HL-60 (cell line): ENCODE data around the gene PPCDC.

Source experiments
- DNase-seq, 2 experiments: peaks; one replicate each; pipeline ENCODE4 v3.0.0-alpha.2; 2010 to 2020; ENCODE audit warnings: low read depth in 1 of 2, low spot score in 1 of 2
- H3K27ac ChIP-seq: fragments of 250-450 bp; sonication (Bioruptor Pico); replicated peaks from 2 replicates; pipeline ENCODE4 v1.5.1; 2020; ENCODE audit warnings: mild to moderate bottlenecking, moderate library complexity
- H3K27me3 ChIP-seq: fragments of 250-450 bp; sonication (Bioruptor Pico); 2 replicates; pipeline ENCODE4 v1.5.1; 2021; ENCODE audit warnings: mild to moderate bottlenecking, moderate library complexity; ENCODE audit not compliant: insufficient read depth, poor library complexity, severe bottlenecking
- H3K4me3 ChIP-seq: replicated peaks from 2 replicates; pipeline ENCODE4 v1.5.1; 2011; ENCODE audit warnings: mild to moderate bottlenecking, control low read depth, low read length; ENCODE audit not compliant: insufficient read depth
- CTCF ChIP-seq: IDR thresholded peaks from one replicate; pipeline ENCODE4 v1.5.1; 2011; ENCODE audit warnings: low read length, control low read depth, inconsistent platforms; ENCODE audit not compliant: insufficient read depth
- GABPA ChIP-seq: IDR thresholded peaks from 2 replicates; pipeline ENCODE4 v1.6.1; 2012; ENCODE audit warnings: low read depth
- POLR2AphosphoS5 ChIP-seq: IDR thresholded peaks from 2 replicates; pipeline ENCODE4 v1.6.1; 2012; ENCODE audit warnings: low read depth
- SPI1 ChIP-seq: IDR thresholded peaks from 2 replicates; pipeline ENCODE4 v1.6.1; 2012; ENCODE audit warnings: low read depth, mild to moderate bottlenecking, borderline replicate concordance
- TF ChIP-seq, protein P1 (sequence below): IDR thresholded peaks from 2 replicates; pipeline ENCODE4 v1.6.1; 2012; ENCODE audit warnings: low read depth; ENCODE audit not compliant: insufficient replicate concordance

PPCDC gene

DNA sequence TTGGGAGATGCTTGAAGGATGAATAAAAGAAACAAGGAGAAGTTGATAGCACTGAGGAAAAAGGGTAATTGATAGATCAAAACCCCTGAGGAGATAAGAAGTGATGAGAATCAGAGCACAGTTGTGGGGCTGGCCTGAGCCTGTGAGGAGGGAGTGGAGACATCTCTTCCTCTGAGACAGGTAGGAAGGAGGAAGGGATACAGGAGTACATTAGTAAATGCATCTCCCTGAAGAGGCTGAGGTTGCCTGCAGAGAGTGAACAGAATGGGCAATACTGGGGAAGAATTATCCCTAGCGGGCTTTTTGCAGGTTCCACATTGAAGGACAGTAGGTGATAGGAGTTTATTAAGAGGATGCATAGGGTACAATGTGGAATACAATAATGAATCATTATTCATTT, 45.3 kb upstream of the PPCDC start:
- Histone ChIP-seq H3K27me3 (peaks cover 2% of the 10 kb centered on the region), H3K27ac (no peak overlapping the region), H3K4me3 (no peak overlapping the region)
- no peak for DNase-seq
- no peak for TF ChIP-seq SPI1
- TF ChIP-seq, protein P1, sequence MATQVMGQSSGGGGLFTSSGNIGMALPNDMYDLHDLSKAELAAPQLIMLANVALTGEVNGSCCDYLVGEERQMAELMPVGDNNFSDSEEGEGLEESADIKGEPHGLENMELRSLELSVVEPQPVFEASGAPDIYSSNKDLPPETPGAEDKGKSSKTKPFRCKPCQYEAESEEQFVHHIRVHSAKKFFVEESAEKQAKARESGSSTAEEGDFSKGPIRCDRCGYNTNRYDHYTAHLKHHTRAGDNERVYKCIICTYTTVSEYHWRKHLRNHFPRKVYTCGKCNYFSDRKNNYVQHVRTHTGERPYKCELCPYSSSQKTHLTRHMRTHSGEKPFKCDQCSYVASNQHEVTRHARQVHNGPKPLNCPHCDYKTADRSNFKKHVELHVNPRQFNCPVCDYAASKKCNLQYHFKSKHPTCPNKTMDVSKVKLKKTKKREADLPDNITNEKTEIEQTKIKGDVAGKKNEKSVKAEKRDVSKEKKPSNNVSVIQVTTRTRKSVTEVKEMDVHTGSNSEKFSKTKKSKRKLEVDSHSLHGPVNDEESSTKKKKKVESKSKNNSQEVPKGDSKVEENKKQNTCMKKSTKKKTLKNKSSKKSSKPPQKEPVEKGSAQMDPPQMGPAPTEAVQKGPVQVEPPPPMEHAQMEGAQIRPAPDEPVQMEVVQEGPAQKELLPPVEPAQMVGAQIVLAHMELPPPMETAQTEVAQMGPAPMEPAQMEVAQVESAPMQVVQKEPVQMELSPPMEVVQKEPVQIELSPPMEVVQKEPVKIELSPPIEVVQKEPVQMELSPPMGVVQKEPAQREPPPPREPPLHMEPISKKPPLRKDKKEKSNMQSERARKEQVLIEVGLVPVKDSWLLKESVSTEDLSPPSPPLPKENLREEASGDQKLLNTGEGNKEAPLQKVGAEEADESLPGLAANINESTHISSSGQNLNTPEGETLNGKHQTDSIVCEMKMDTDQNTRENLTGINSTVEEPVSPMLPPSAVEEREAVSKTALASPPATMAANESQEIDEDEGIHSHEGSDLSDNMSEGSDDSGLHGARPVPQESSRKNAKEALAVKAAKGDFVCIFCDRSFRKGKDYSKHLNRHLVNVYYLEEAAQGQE: no peak
- TF ChIP-seq POLR2AphosphoS5: no peak
- no peak for TF ChIP-seq CTCF
- TF ChIP-seq GABPA: no peak

DNA sequence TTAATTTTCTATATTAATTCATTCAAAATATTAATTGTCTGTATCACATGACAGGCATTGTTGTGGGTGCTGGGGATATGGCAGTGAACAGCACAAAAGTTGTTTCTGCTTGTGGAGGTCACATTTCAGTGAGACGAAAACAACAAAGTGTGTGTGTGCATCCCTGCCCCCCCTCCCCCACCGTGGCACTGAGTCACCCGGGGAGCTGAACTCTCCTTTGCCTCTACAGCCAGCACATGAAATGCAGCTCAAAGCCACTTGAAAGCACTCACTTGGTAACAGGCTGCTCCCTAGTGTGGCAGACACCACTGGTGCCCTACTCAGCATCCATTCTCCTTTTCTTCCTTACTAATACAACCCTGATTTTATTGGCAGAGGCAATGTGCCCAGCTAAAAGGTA, 44.9 kb upstream of the PPCDC start:
- Histone ChIP-seq H3K27ac (no peak overlapping the region), H3K27me3 (peaks cover 2% of the 10 kb centered on the region), H3K4me3 (no peak overlapping the region)
- no peak for TF ChIP-seq POLR2AphosphoS5
- DNase-seq: no peak

DNA sequence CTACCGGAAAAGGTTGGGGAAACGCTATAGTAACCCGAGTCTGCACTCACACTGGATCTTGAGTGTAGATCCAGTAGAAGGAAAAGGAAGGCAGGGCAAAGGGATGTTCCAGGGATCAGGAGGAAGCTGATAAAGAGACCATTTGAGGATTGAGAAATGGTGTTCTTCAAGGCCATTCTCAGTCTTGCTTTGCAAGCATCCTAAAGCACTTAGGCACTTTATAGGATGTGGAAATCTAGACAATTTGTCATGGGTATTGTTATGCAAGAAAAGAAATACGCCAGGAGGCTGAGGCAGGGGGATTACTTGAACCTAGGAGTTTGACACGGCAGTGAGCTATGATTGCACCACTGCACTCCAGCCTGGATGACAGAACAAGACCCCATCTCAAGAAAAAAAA, 41.2 kb upstream of the PPCDC start:
- no peak overlapping the region for H3K27ac ChIP-seq
- no peak overlapping the region for H3K4me3 ChIP-seq
- TF ChIP-seq POLR2AphosphoS5 (no peak), SPI1 (no peak), GABPA (no peak), CTCF (no peak)
- TF ChIP-seq, protein P1: no peak
- peak in 1 of 2 experiments; percentile 49 for DNase-seq
- peaks cover 2% of the 10 kb centered on the region for H3K27me3 ChIP-seq

- Histone ChIP-seq H3K27ac (no peak overlapping the region), H3K4me3 (no peak overlapping the region), H3K27me3 (peaks cover 2% of the 10 kb centered on the region)
- DNase-seq: peak in 1 of 2 experiments; percentile 60
- TF ChIP-seq SPI1 (no peak), GABPA (no peak)
- TF ChIP-seq, protein P1: no peak
Measured at GRCh38 chr15:74983725-74984231, 39.6 kb upstream of the PPCDC start.
